Caco-2 (cell line): ENCODE results near the gene COL13A1. TPM values are rescaled to one million over a fixed set of nuclear protein-coding genes. Genes with fewer than 3 reads are reported as not detected.

ENCODE experiments used
- BruUV-seq: library from RNA; stranded (reverse); fragments of 400-500 nt; replicated peaks from 2 replicates; lab custom pipeline; 2021; lab: Mats Ljungman, UMichigan
- CTCF ChIA-PET: fragments of 300-600 bp; sonication (Branson Sonifier 250); formaldehyde crosslinking; loops from one replicate; lab custom pipeline; 2022; ENCODE audit warnings: antibody characterized with exemption; lab: Charles Lee
- POLR2A ChIA-PET: fragments of 300-600 bp; sonication (Branson Sonifier 250); formaldehyde crosslinking; loops from one replicate; lab custom pipeline; 2022; ENCODE audit warnings: antibody characterized with exemption; lab: Charles Lee
- DNase-seq, 2 experiments: peaks; one replicate each; pipeline versions ENCODE4 v3.0.0 to v3.0.0-alpha.2; 2020 to 2022
- H3K27me3 ChIP-seq: replicated peaks from 2 replicates; pipeline ENCODE4 v1.6.0; 2011; ENCODE audit warnings: low read length; ENCODE audit not compliant: control insufficient read depth, insufficient read depth
- H3K36me3 ChIP-seq: 2 replicates; pipeline ENCODE4 v1.5.1; 2011; ENCODE audit warnings: low read length; ENCODE audit not compliant: control insufficient read depth, insufficient read depth
- H3K4me1 ChIP-seq: fragments of 250-450 bp; sonication (Bioruptor Pico); 2 replicates; pipeline ENCODE4 v1.5.1; 2020; ENCODE audit warnings: mild to moderate bottlenecking
- H3K4me3 ChIP-seq: 2 replicates; pipeline ENCODE4 v1.5.1; 2011; ENCODE audit warnings: low read depth, mild to moderate bottlenecking, control low read depth, low read length
- H3K9me3 ChIP-seq: fragments of 250-450 bp; sonication (Bioruptor Pico); 2 replicates; pipeline ENCODE4 v1.5.1; 2020; ENCODE audit warnings: mild to moderate bottlenecking, moderate library complexity
- H3K27ac Mint-ChIP-seq: one replicate; pipeline ENCODE4 v1.8.0; 2022; ENCODE audit warnings: mixed read lengths; ENCODE audit not compliant: unreplicated experiment
- H3K27me3 Mint-ChIP-seq: one replicate; pipeline ENCODE4 v1.8.0; 2022; ENCODE audit warnings: mixed read lengths; ENCODE audit not compliant: insufficient read depth, unreplicated experiment
- H3K36me3 Mint-ChIP-seq: one replicate; pipeline ENCODE4 v1.8.0; 2022; ENCODE audit warnings: mild to moderate bottlenecking, mixed read lengths; ENCODE audit not compliant: insufficient read depth, unreplicated experiment
- H3K4me1 Mint-ChIP-seq: one replicate; pipeline ENCODE4 v1.8.0; 2022; ENCODE audit warnings: low read depth, mixed read lengths; ENCODE audit not compliant: unreplicated experiment
- H3K4me3 Mint-ChIP-seq: one replicate; pipeline ENCODE4 v1.8.0; 2022; ENCODE audit warnings: mild to moderate bottlenecking, moderate library complexity, mixed read lengths; ENCODE audit not compliant: unreplicated experiment
- H3K9me3 Mint-ChIP-seq: one replicate; pipeline ENCODE4 v1.8.0; 2022; ENCODE audit warnings: mixed read lengths; ENCODE audit not compliant: unreplicated experiment
- intact Hi-C: fragments of 100-400 bp; cut with micrococcal nuclease; formaldehyde crosslinking; loops from one replicate; pipeline ENCODE4 v1.10.0; 2022; ENCODE audit not compliant: unreplicated experiment
- total RNA-seq: library from RNA; stranded (reverse); gene quantifications from 2 replicates; pipeline ENCODE4 v1.2.3, GENCODE V29; 2022
- TF ChIP-seq, protein P1 (sequence below), 2 experiments: fragments of 200-600 bp in 1 of 2; IDR thresholded peaks; 1 replicate in 1 of 2; 2 replicates in 1 of 2; pipeline versions ENCODE4 v1.5.1 to v1.8.0; 2011 to 2022; ENCODE audit warnings: antibody characterized with exemption in 1 of 2, control low read depth in 1 of 2, inconsistent platforms in 1 of 2, low read depth in 1 of 2, low read length in 1 of 2, mild to moderate bottlenecking in 1 of 2, moderate library complexity in 1 of 2; ENCODE audit not compliant: insufficient read depth in 1 of 2, severe bottlenecking in 1 of 2, unreplicated experiment in 1 of 2

COL13A1 gene
- total RNA-seq, 1 experiment from 2014 or later, result not detected

DNA sequence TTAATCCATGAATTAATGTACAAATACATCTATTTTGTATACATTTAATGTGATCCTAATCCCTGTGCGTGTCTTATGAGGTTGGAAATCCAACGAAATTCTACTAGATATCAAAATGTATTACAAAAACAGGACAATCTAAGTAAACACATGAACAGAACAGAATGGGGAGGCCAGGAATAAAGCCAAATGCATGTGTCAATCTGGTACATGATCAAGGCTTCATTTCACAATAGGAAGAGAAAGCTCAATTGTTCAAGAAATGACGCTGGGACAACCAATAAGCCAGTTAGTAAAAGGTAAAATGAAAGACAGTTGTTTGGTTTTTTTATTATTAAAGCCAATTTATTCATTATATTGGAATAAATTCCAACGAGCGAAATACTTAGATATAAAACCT lies 83.0 kb downstream of the COL13A1 start:
- Histone ChIP-seq H3K36me3 (no peaks in the 10 kb centered on the region), H3K9me3 (no peaks in the 10 kb centered on the region), H3K4me3 (no peak overlapping the region), H3K4me1 (no peaks in the 10 kb centered on the region), H3K27me3 (no peaks in the 10 kb centered on the region)
- Mint-ChIP-seq H3K27me3 (peaks cover 13% of the 10 kb centered on the region), H3K36me3 (no peaks in the 10 kb centered on the region), H3K27ac (no peak overlapping the region), H3K9me3 (no peaks in the 10 kb centered on the region), H3K4me1 (peaks cover 20% of the 10 kb centered on the region), H3K4me3 (no peak overlapping the region)
- ChIA-PET CTCF (interaction anchor here (0.9 to 4.4 kb wide), 5 partner anchors 15 to 74 kb away, joined by 5 to 192 read pairs (median 15); no protein-coding TSS in a partner anchor), POLR2A (no interaction called here)
- DNase-seq, result no peak
- intact Hi-C loops, result no loop called here
- no TSS peak for BruUV-seq
- TF ChIP-seq, protein P1, sequence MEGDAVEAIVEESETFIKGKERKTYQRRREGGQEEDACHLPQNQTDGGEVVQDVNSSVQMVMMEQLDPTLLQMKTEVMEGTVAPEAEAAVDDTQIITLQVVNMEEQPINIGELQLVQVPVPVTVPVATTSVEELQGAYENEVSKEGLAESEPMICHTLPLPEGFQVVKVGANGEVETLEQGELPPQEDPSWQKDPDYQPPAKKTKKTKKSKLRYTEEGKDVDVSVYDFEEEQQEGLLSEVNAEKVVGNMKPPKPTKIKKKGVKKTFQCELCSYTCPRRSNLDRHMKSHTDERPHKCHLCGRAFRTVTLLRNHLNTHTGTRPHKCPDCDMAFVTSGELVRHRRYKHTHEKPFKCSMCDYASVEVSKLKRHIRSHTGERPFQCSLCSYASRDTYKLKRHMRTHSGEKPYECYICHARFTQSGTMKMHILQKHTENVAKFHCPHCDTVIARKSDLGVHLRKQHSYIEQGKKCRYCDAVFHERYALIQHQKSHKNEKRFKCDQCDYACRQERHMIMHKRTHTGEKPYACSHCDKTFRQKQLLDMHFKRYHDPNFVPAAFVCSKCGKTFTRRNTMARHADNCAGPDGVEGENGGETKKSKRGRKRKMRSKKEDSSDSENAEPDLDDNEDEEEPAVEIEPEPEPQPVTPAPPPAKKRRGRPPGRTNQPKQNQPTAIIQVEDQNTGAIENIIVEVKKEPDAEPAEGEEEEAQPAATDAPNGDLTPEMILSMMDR (IDR thresholded peaks at IDR 0.05; ENCODE audit: insufficient read depth in 1 of 2, low read depth in 1 of 2, low read length in 1 of 2, severe bottlenecking in 1 of 2, unreplicated experiment in 1 of 2), result no peak

- DNase-seq, result peak in 1 of 2 experiments; percentile 44
- no peaks in the 10 kb centered on the region for H3K36me3 ChIP-seq
- Mint-ChIP-seq H3K9me3 (no peaks in the 10 kb centered on the region), H3K36me3 (no peaks in the 10 kb centered on the region), H3K4me1 (peaks cover 20% of the 10 kb centered on the region), H3K27ac (no peak overlapping the region), H3K27me3 (peaks cover 10% of the 10 kb centered on the region), H3K4me3 (no peak overlapping the region)
- CTCF ChIA-PET, result interaction anchor here (3.3 kb wide), 1 partner anchor 14 kb away, joined by 43 read pairs; no protein-coding TSS in a partner anchor
- H3K9me3 ChIP-seq, result no peaks in the 10 kb centered on the region
- POLR2A ChIA-PET, result no interaction called here
- TF ChIP-seq, protein P1 (IDR thresholded peaks at IDR 0.05; ENCODE audit: insufficient read depth in 1 of 2, low read depth in 1 of 2, low read length in 1 of 2, severe bottlenecking in 1 of 2, unreplicated experiment in 1 of 2), result peak; percentile 61 to 76
- no peaks in the 10 kb centered on the region for H3K27me3 ChIP-seq
- no peaks in the 10 kb centered on the region for H3K4me1 ChIP-seq
- no TSS peak for BruUV-seq
- no peak overlapping the region for H3K4me3 ChIP-seq
- intact Hi-C loops, result no loop called here
Observed at GRCh38 chr10:69885379-69886013, 83.8 kb downstream of the COL13A1 start.

- no peaks in the 10 kb centered on the region for H3K27me3 ChIP-seq
- BruUV-seq, result no TSS peak
- Mint-ChIP-seq H3K9me3 (no peaks in the 10 kb centered on the region), H3K36me3 (no peaks in the 10 kb centered on the region), H3K4me3 (no peak overlapping the region), H3K4me1 (peaks cover 19% of the 10 kb centered on the region), H3K27ac (no peak overlapping the region), H3K27me3 (peaks cover 3% of the 10 kb centered on the region)
- no peak overlapping the region for H3K4me3 ChIP-seq
- no peaks in the 10 kb centered on the region for H3K4me1 ChIP-seq
- intact Hi-C loops, result no loop called here
- no peaks in the 10 kb centered on the region for H3K36me3 ChIP-seq
- POLR2A ChIA-PET, result no interaction called here
- CTCF ChIA-PET, result interaction anchor here (1.7 to 2.1 kb wide), 2 partner anchors 12 to 26 kb away, joined by 6 to 10 read pairs; no protein-coding TSS in a partner anchor
- H3K9me3 ChIP-seq, result no peaks in the 10 kb centered on the region
- TF ChIP-seq, protein P1 (IDR thresholded peaks at IDR 0.05; ENCODE audit: insufficient read depth in 1 of 2, low read depth in 1 of 2, low read length in 1 of 2, severe bottlenecking in 1 of 2, unreplicated experiment in 1 of 2), result no peak
- no peak for DNase-seq
Observed at GRCh38 chr10:69888882-69889584, 87.3 kb downstream of the COL13A1 start.
